KOPT-K1 (cell line): Measurements from ENCODE around the gene RASA3.
"Not testable (repeated sequence)": the region's sequence is repeated elsewhere in the genome, so short reads cannot be mapped to it uniquely, and the experiment has no call there.

Experiments
- H3K27ac ChIP-seq: fragments of 200-600 bp; sonication (generic); 2 replicates; pipeline ENCODE4 v1.5.1; 2016; ENCODE audit warnings: antibody characterized with exemption, mild to moderate bottlenecking, low read depth, low read length; ENCODE audit not compliant: poor library complexity, severe bottlenecking
- H3K36me3 ChIP-seq: fragments of 200-600 bp; sonication (generic); 2 replicates; pipeline ENCODE4 v1.5.1; 2017; ENCODE audit warnings: antibody characterized with exemption, mild to moderate bottlenecking, low read length, moderate library complexity; ENCODE audit not compliant: insufficient read depth
- H3K9me3 ChIP-seq: fragments of 200-600 bp; sonication (generic); 2 replicates; pipeline ENCODE4 v1.5.1; 2017; ENCODE audit warnings: antibody characterized with exemption, low read length, mild to moderate bottlenecking; ENCODE audit not compliant: insufficient read depth, poor library complexity, severe bottlenecking

The RASA3 gene

GRCh38 chr13:114132419-114133121 lies at the start of gene RASA3:
RASA3 (minus strand) TSS chr13:114132623; CDS start chr13:114132489, 134 bp downstream.
- H3K27ac ChIP-seq, result peak within 1 kb of the TSS; percentile 78
- H3K9me3 ChIP-seq, result no peaks in the 10 kb centered on the region
- H3K36me3 ChIP-seq, result no peaks in the 10 kb centered on the region

- no peak within 1 kb of the TSS for H3K27ac ChIP-seq
- H3K36me3 ChIP-seq, result no peaks in the 10 kb centered on the region
- H3K9me3 ChIP-seq, result peaks cover 4% of the 10 kb centered on the region
Measured at GRCh38 chr13:114179087-114179658, 46.8 kb upstream of the RASA3 start, which contains the start of gene CFAP97D2. CFAP97D2 (plus strand) TSS chr13:114179257; CDS start chr13:114179331, 74 bp downstream.

GRCh38 chr13:114177245-114178010 lies 45.0 kb upstream of the RASA3 start:
- Histone ChIP-seq H3K27ac (no peak overlapping the region), H3K9me3 (peaks cover 20% of the 10 kb centered on the region)

GRCh38 chr13:114176359-114176902 lies 44.0 kb upstream of the RASA3 start:
- H3K36me3 ChIP-seq, H3K27ac ChIP-seq: not testable (repeated sequence)
- peaks cover 27% of the 10 kb centered on the region for H3K9me3 ChIP-seq

More at GRCh38 chr13:114177245-114178010, 45.0 kb upstream of the RASA3 start:
- no peaks in the 10 kb centered on the region for H3K36me3 ChIP-seq

GRCh38 chr13:114174529-114174961 lies 42.1 kb upstream of the RASA3 start:
- Histone ChIP-seq H3K27ac (no peak overlapping the region), H3K36me3 (no peaks in the 10 kb centered on the region)

GRCh38 chr13:114173745-114174144 lies 41.3 kb upstream of the RASA3 start:
- Histone ChIP-seq H3K36me3 (no peaks in the 10 kb centered on the region), H3K27ac (no peak overlapping the region), H3K9me3 (peaks cover 27% of the 10 kb centered on the region)

More at GRCh38 chr13:114174529-114174961, 42.1 kb upstream of the RASA3 start:
- peaks cover 27% of the 10 kb centered on the region for H3K9me3 ChIP-seq

- H3K27ac ChIP-seq, result no peak overlapping the region
- peaks cover 27% of the 10 kb centered on the region for H3K9me3 ChIP-seq
- no peaks in the 10 kb centered on the region for H3K36me3 ChIP-seq
Measured at GRCh38 chr13:114173272-114173671, 40.8 kb upstream of the RASA3 start.

GRCh38 chr13:114167885-114168284 lies 35.5 kb upstream of the RASA3 start:
- H3K36me3 ChIP-seq, result no peaks in the 10 kb centered on the region
- H3K9me3 ChIP-seq, result peaks cover 11% of the 10 kb centered on the region
- H3K27ac ChIP-seq, result no peak overlapping the region

GRCh38 chr13:114167426-114167825 lies 35.0 kb upstream of the RASA3 start:
- Histone ChIP-seq H3K9me3 (peaks cover 6% of the 10 kb centered on the region), H3K27ac (no peak overlapping the region)

GRCh38 chr13:114166381-114167131 lies 34.1 kb upstream of the RASA3 start:
- H3K9me3 ChIP-seq, result no peaks in the 10 kb centered on the region
- H3K36me3 ChIP-seq, result no peaks in the 10 kb centered on the region
- H3K27ac ChIP-seq, result no peak overlapping the region

More at GRCh38 chr13:114167426-114167825, 35.0 kb upstream of the RASA3 start:
- H3K36me3 ChIP-seq, result no peaks in the 10 kb centered on the region

- Histone ChIP-seq H3K36me3 (no peaks in the 10 kb centered on the region), H3K27ac (no peak overlapping the region), H3K9me3 (no peaks in the 10 kb centered on the region)
Measured at GRCh38 chr13:114164681-114165429, 32.4 kb upstream of the RASA3 start.

- Histone ChIP-seq H3K36me3 (no peaks in the 10 kb centered on the region), H3K9me3 (no peaks in the 10 kb centered on the region), H3K27ac (no peak overlapping the region)
Measured at GRCh38 chr13:114164053-114164452, 31.6 kb upstream of the RASA3 start.

GRCh38 chr13:114162533-114162922 lies 30.1 kb upstream of the RASA3 start:
- Histone ChIP-seq H3K9me3 (no peaks in the 10 kb centered on the region), H3K36me3 (no peaks in the 10 kb centered on the region), H3K27ac (no peak overlapping the region)
